Measurements from ENCODE around the gene CHST8. TPM values are rescaled to one million over a fixed set of nuclear protein-coding genes. Genes with fewer than 3 reads are reported as not detected.

The CHST8 gene
- total and polyA plus RNA-seq, 4 donors: 0.09 to 0.67 (median 0.24) TPM

DNA sequence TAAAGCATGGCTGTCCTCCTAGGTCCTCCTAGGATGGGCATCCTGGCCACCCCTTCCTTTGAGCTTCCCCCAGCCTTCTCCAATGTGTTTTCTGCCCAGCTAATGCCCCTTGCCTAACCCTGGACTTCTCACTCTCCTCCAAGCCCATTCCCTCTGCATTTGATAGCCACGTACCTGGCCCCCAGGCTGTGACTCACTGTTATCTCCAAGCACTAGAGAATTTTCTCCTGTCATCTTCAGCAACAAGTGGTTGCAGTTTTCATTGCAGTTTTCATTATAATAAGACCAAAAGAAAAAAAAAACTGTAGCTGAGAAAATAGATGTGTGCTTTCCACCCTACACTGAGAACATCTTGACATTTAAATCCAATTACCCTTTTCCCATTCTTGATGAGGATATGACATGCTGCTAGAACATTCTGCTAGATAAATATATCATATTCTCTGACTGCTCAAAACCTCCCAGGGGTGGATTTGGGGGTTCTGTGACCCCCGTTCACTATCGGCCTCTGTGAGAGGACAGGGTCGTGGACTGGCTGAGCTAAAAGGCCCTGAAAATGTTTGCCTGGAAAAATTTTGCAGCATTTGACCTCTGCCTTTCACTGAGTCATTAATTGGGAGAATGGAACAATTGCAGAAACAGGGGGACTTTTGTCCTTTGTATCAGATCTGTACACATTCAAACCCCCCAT lies 116.1 kb downstream of the CHST8 start:
- Histone ChIP-seq H3K27ac (ENCODE audit: low read depth in 1 of 2, low read length in 1 of 2) (no peak overlapping the region), H3K36me3 (ENCODE audit: control insufficient read depth in 4 of 4, insufficient read depth in 4 of 4, low read length in 4 of 4) (no peaks in the 10 kb centered on the region), H3K4me3 (no peak overlapping the region), H3K9me3 (ENCODE audit: control insufficient read depth in 4 of 4, insufficient read depth in 3 of 4, low read length in 3 of 4) (peaks cover 0 to 4% (median 0%) of the 10 kb centered on the region in 4 donors), H3K27me3 (ENCODE audit: control insufficient read depth in 3 of 3, insufficient read depth in 3 of 3, low read length in 2 of 3) (no peaks in the 10 kb centered on the region), H3K9ac (ENCODE audit: insufficient read depth in 1 of 2, low read length in 2 of 2) (no peak overlapping the region), H3K4me1 (ENCODE audit: control insufficient read depth in 5 of 5, insufficient read depth in 5 of 5, low read length in 5 of 5) (no peaks in the 10 kb centered on the region)
- 69 to 78% methylated on average over 4 of the region's 4 CpGs for WGBS, 2 donors
- ATAC-seq (ENCODE audit: insufficient read depth, low FRiP score) (no peak), DNase-seq (no peak)
- TF ChIP-seq, protein P1, sequence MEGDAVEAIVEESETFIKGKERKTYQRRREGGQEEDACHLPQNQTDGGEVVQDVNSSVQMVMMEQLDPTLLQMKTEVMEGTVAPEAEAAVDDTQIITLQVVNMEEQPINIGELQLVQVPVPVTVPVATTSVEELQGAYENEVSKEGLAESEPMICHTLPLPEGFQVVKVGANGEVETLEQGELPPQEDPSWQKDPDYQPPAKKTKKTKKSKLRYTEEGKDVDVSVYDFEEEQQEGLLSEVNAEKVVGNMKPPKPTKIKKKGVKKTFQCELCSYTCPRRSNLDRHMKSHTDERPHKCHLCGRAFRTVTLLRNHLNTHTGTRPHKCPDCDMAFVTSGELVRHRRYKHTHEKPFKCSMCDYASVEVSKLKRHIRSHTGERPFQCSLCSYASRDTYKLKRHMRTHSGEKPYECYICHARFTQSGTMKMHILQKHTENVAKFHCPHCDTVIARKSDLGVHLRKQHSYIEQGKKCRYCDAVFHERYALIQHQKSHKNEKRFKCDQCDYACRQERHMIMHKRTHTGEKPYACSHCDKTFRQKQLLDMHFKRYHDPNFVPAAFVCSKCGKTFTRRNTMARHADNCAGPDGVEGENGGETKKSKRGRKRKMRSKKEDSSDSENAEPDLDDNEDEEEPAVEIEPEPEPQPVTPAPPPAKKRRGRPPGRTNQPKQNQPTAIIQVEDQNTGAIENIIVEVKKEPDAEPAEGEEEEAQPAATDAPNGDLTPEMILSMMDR (IDR thresholded peaks at IDR 0.05; ENCODE audit: control extremely low read depth, extremely low read depth): no peak

DNA sequence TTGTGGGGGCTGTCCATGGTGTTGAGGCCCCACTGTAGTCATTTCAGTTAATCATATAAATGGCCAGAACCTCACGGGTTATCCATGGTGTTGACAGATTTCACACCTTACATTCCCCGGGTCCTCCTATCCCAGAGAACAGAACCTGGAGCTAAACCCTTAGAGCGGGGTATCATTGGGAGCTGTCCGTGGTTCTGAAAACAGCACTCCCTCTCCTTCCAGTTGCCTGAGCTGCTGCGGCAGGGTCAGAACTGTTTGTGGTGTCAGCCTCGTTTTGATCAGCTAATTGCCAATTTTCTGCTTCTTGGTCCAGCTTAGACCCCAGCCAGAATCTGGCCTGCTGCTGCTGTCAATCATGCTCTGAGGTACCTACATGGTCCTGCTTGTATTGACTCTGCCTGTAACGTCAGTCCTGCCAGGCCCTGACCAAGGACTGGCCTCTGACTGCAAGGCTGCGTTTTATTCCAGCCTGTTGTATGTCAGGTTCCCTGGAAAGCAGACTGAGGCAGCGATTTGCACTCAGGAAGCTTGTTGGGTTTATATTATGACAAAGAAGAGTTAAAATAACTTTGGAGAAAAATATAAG lies 119.2 kb downstream of the CHST8 start:
- Histone ChIP-seq H3K36me3 (ENCODE audit: control insufficient read depth in 4 of 4, insufficient read depth in 4 of 4, low read length in 4 of 4) (no peaks in the 10 kb centered on the region), H3K9ac (ENCODE audit: insufficient read depth in 1 of 2, low read length in 2 of 2) (no peak overlapping the region), H3K4me1 (ENCODE audit: control insufficient read depth in 5 of 5, insufficient read depth in 5 of 5, low read length in 5 of 5) (no peaks in the 10 kb centered on the region), H3K4me3 (no peak overlapping the region), H3K27me3 (ENCODE audit: control insufficient read depth in 3 of 3, insufficient read depth in 3 of 3, low read length in 2 of 3) (no peaks in the 10 kb centered on the region), H3K27ac (ENCODE audit: low read depth in 1 of 2, low read length in 1 of 2) (no peak overlapping the region), H3K9me3 (ENCODE audit: control insufficient read depth in 4 of 4, insufficient read depth in 3 of 4, low read length in 3 of 4) (peaks cover 0 to 6% (median 0%) of the 10 kb centered on the region in 4 donors)
- WGBS, 2 donors: 17 to 24% methylated on average over 9 of the region's 9 CpGs
- ATAC-seq (ENCODE audit: insufficient read depth, low FRiP score) (no peak), DNase-seq (peak; percentile 54 to 78 (median 63))
- TF ChIP-seq, protein P1 (IDR thresholded peaks at IDR 0.05; ENCODE audit: control extremely low read depth, extremely low read depth): no peak

DNA sequence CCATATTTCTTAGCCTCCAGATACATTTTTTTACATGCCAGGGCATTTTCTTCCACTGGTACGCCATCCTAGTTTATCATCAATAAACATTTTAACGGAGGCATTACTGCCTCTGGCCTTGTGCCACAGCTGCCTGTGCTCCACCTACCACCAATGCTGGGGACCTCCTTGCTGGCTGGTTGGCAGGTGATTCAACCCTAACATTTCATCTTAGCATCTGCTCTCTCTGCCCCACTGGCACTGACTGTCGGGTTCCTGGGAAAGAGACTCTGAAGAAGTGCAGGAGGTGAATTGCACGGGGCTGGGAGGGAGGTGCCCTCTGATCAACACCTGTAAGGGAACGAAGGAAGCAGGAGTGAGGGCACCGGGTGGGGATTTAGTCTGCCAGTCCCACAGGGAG lies 123.5 kb downstream of the CHST8 start:
- DNase-seq (no peak), ATAC-seq (ENCODE audit: insufficient read depth, low FRiP score) (no peak)
- Histone ChIP-seq H3K9me3 (ENCODE audit: control insufficient read depth in 4 of 4, insufficient read depth in 3 of 4, low read length in 3 of 4) (peaks cover 0 to 6% (median 0%) of the 10 kb centered on the region in 4 donors), H3K36me3 (ENCODE audit: control insufficient read depth in 4 of 4, insufficient read depth in 4 of 4, low read length in 4 of 4) (no peaks in the 10 kb centered on the region), H3K4me3 (no peak overlapping the region), H3K4me1 (ENCODE audit: control insufficient read depth in 5 of 5, insufficient read depth in 5 of 5, low read length in 5 of 5) (no peaks in the 10 kb centered on the region), H3K9ac (ENCODE audit: insufficient read depth in 1 of 2, low read length in 2 of 2) (no peak overlapping the region), H3K27ac (ENCODE audit: low read depth in 1 of 2, low read length in 1 of 2) (no peak overlapping the region), H3K27me3 (ENCODE audit: control insufficient read depth in 3 of 3, insufficient read depth in 3 of 3, low read length in 2 of 3) (peaks cover 0 to 3% (median 0%) of the 10 kb centered on the region in 3 donors)
- TF ChIP-seq, protein P1 (IDR thresholded peaks at IDR 0.05; ENCODE audit: control extremely low read depth, extremely low read depth): no peak
- 70 to 78% methylated on average over 6 of the region's 6 CpGs for WGBS, 2 donors

All from lung (tissue), 12 donors.